IPS-18c (cell line): ENCODE data around the gene GNGT2.
A peak's percentile ranks its signal among the peaks of the same experiment; 100 is the strongest.

Experiments
- H3K4me3 ChIP-seq: 2 replicates; pipeline ENCODE4 v1.7.0; 2013; ENCODE audit warnings: low read depth, mild to moderate bottlenecking, low read length, moderate library complexity; ENCODE audit not compliant: insufficient read depth
- H3K9me3 ChIP-seq: one replicate; pipeline ENCODE4 v1.6.1; 2013; ENCODE audit warnings: mild to moderate bottlenecking, low read length, moderate library complexity; ENCODE audit not compliant: control insufficient read depth, insufficient read depth

Gene GNGT2

GRCh38 chr17:49210158-49211029 is at the start of gene GNGT2, which contains the start of gene ABI3:
Gene GNGT2 (minus strand): TSS chr17:49210574. CDS start chr17:49207422, 3,152 bp downstream.
Gene ABI3 (plus strand): TSS chr17:49210707. CDS start chr17:49210725, 18 bp downstream.
- H3K9me3 ChIP-seq: no peaks in the 10 kb centered on the region
- H3K4me3 ChIP-seq: peak within 1 kb of the TSS; percentile 17; the same call in 1 of the 2 replicates

GRCh38 chr17:49259663-49260010 is 49.3 kb upstream of the GNGT2 start:
- H3K4me3 ChIP-seq: peak overlapping the region; percentile 64
- no peaks in the 10 kb centered on the region for H3K9me3 ChIP-seq

GRCh38 chr17:49258394-49258793 is 48.0 kb upstream of the GNGT2 start:
- H3K4me3 ChIP-seq: no peak overlapping the region
- no peaks in the 10 kb centered on the region for H3K9me3 ChIP-seq

DNA sequence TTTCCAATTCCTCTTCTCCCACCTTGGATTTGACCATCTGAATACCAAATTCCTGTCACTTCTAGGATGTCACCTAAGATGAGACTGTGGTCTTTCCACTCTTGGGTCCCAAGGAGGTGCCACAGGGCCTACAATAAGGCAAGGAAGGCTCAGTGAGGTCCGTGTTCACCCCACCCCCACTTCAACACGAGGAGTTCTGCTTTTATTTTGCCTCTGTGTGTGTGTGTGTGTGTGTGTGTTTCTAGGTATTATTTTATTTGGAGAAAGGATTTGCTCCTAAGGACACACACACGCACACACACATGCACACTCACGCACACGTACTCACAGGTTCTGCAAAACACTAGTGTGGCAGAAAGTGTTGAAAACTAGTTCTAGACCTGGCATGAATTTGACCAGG is 44.8 kb upstream of the GNGT2 start:
- Histone ChIP-seq H3K9me3 (no peaks in the 10 kb centered on the region), H3K4me3 (no peak overlapping the region)

GRCh38 chr17:49254066-49254465 is 43.7 kb upstream of the GNGT2 start:
- Histone ChIP-seq H3K9me3 (peaks cover 2% of the 10 kb centered on the region), H3K4me3 (no peak overlapping the region)

GRCh38 chr17:49252148-49252695 is 41.8 kb upstream of the GNGT2 start:
- Histone ChIP-seq H3K4me3 (no peak overlapping the region), H3K9me3 (peaks cover 4% of the 10 kb centered on the region)

DNA sequence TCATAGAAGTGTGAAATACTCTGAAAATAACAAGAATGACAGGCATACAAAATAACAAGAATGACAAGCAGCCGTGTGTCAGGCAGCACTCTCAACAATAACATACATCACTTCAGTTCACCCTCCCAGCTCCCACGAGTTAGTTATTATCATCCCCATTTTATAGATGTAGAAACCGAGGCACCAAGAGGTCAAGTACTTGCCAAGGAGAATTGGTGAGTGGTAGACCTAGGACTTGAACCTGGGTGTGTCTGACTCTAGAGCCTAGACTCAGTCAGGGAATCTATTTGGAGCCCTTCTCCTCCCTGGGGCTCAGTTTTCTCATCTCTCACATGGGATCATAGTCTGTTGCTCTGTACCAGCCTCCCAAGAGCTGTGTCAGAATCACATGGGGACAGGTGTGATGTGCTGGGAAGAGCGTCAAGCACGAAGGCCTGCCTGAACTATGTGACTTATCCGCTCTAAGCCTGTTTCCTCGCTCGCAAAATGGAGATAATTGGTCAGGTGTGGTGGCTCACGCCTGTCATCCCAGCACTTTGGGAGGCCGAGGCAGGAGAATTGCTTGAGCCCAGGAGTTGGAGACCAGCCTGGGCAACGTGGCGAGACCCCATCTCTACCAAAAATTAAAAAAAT is 39.6 kb upstream of the GNGT2 start:
- no peak overlapping the region for H3K4me3 ChIP-seq
- H3K9me3 ChIP-seq: peaks cover 4% of the 10 kb centered on the region

DNA sequence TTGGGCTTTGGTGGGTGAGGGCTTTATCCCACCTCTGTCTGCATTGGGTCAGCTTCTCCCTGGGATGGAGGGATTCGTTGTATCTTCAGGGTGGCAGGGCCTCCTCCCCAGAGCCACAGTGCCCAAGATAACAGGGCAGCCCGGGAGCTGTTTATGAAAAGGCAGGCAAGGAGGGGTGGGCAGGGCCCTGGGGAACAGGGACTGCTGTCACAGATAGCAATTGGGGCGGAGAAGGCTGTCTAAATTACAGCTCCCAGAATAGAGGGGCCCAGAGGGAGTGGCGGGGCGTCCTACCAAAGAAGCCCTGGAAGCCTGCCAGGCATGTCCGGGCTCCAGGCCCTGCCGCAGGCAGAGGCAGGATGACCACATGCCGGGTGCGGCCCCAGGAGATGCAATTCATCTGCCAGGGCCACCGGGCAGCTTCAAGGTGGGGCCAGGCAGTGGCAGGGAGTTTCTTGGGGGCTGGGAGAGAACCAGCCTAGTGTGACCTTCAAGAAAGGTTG is 39.0 kb upstream of the GNGT2 start:
- H3K4me3 ChIP-seq: no peak overlapping the region
- peaks cover 4% of the 10 kb centered on the region for H3K9me3 ChIP-seq

GRCh38 chr17:49247944-49248343 is 37.6 kb upstream of the GNGT2 start:
- Histone ChIP-seq H3K4me3 (no peak overlapping the region), H3K9me3 (peaks cover 4% of the 10 kb centered on the region)

DNA sequence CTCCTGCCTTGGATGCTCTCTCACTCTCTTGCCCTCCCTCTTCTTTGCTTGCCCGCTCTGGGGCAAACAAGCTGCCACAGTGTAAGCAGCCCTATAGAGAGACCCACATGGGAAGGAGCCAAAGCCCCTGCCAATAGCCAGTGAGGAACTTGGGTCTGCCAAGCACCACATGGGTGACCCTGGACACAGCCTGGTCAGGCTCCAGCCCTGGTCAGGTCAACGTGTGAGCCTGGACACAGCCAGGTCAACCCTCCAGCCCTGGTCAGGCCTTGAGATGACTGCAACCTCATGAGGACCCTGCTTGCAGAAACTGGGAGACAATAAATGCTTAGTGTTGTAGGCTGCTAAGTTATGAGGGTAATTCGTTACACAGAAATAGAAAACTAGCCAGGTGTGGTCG is 34.5 kb upstream of the GNGT2 start:
- Histone ChIP-seq H3K9me3 (peaks cover 4% of the 10 kb centered on the region), H3K4me3 (no peak overlapping the region)

DNA sequence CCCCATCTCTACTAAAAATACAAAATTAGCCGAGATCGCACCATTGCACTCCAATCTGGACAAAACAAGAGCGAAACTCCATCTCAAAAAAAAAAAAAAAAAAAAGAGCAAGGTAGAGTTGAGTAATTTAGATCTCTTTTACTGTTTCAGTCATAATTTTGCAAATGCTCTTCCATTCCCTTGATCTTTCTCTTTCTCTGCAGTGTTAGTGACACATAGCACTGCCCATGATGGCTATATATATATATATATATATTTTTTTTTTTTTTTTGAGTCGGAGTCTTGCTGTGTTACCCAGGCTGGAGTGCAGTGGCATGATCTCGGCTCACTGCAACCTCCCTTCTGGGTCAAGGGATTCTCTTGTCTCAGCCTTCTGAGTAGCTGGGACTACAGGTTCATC is 32.4 kb upstream of the GNGT2 start:
- Histone ChIP-seq H3K4me3 (no peak overlapping the region), H3K9me3 (no peaks in the 10 kb centered on the region)

GRCh38 chr17:49241692-49242397 is 31.5 kb upstream of the GNGT2 start:
- Histone ChIP-seq H3K4me3 (no peak overlapping the region), H3K9me3 (no peaks in the 10 kb centered on the region)

- H3K4me3 ChIP-seq: no peak overlapping the region
These were observed 30.7 kb upstream of the GNGT2 start for GRCh38 chr17:49241040-49241439.

GRCh38 chr17:49240619-49241018 is 30.2 kb upstream of the GNGT2 start:
- Histone ChIP-seq H3K9me3 (no peaks in the 10 kb centered on the region), H3K4me3 (no peak overlapping the region)

More at GRCh38 chr17:49241040-49241439, 30.7 kb upstream of the GNGT2 start:
- H3K9me3 ChIP-seq: no peaks in the 10 kb centered on the region

DNA sequence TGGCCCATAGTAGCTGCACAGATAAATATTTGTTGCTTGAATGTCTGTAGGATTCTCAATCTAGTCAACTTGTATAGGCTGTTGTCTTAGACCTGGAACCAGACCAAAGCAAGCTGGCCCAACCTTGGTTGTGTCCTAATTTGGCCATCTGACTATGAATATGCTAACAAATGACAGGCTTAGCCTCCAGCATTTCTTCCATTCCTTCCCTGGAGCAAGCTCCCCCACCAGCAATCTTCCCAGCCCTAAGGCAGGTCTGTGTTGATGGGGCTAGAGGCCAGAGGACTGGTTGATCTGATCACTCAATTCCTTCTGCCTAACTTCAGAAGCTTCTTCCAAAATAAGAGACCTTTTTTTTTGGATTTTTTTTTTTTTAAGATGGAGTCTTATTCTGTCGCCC is 29.6 kb upstream of the GNGT2 start:
- no peak overlapping the region for H3K4me3 ChIP-seq
- no peaks in the 10 kb centered on the region for H3K9me3 ChIP-seq

- Histone ChIP-seq H3K9me3 (no peaks in the 10 kb centered on the region), H3K4me3 (no peak overlapping the region)
These were observed 25.5 kb upstream of the GNGT2 start for GRCh38 chr17:49235896-49236295.

- no peaks in the 10 kb centered on the region for H3K9me3 ChIP-seq
- no peak overlapping the region for H3K4me3 ChIP-seq
These were observed 24.2 kb upstream of the GNGT2 start for GRCh38 chr17:49234509-49235080.
